GM12875 (cell line): ENCODE data around the gene TMEM119.
"Not testable (repeated sequence)": the region's sequence is repeated elsewhere in the genome, so short reads cannot be mapped to it uniquely, and the experiment has no call there.

ENCODE experiments used
- H3K4me3 ChIP-seq: one replicate; pipeline ENCODE4 v1.5.1; 2011; ENCODE audit warnings: low read depth, low read length, control low read depth
- TF ChIP-seq, protein P1 (sequence below): IDR thresholded peaks from 2 replicates; pipeline ENCODE4 v1.5.1; 2011; ENCODE audit warnings: low read depth, mild to moderate bottlenecking, control low read depth, inconsistent platforms, low read length, moderate library complexity, borderline replicate concordance; ENCODE audit not compliant: insufficient read depth

The TMEM119 gene

DNA sequence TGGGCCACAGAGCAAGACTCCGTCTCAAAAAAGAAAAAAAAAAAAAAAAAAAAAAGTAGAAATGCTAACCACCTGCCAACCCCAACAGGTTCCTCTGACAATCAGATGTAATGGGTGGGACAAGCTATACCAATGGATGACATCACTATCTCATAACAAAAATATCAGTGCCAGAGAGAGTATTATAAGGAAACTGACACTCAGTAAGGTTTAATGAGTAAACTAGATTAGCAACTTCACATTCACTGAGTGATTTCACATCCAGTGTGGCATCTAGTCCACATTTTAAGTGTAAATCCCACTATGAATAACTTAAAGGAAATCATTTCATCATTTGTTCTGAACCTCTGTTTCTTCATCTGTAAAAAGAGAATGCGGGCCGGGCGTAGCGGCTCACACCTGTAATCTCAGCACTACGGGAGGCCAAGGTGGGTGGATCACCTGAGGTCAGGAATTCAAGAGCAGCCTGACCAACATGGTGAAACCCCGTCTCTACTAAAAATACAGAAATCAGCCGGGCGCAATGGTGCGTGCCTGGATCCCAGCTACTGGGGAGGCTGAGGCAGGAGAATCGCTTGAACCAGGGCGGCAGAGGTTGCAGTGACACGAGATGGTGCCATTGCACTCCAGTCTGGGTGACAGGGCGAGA lies 38.8 kb downstream of the TMEM119 start:
- no peak overlapping the region for H3K4me3 ChIP-seq
- TF ChIP-seq, protein P1, sequence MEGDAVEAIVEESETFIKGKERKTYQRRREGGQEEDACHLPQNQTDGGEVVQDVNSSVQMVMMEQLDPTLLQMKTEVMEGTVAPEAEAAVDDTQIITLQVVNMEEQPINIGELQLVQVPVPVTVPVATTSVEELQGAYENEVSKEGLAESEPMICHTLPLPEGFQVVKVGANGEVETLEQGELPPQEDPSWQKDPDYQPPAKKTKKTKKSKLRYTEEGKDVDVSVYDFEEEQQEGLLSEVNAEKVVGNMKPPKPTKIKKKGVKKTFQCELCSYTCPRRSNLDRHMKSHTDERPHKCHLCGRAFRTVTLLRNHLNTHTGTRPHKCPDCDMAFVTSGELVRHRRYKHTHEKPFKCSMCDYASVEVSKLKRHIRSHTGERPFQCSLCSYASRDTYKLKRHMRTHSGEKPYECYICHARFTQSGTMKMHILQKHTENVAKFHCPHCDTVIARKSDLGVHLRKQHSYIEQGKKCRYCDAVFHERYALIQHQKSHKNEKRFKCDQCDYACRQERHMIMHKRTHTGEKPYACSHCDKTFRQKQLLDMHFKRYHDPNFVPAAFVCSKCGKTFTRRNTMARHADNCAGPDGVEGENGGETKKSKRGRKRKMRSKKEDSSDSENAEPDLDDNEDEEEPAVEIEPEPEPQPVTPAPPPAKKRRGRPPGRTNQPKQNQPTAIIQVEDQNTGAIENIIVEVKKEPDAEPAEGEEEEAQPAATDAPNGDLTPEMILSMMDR: no peak

DNA sequence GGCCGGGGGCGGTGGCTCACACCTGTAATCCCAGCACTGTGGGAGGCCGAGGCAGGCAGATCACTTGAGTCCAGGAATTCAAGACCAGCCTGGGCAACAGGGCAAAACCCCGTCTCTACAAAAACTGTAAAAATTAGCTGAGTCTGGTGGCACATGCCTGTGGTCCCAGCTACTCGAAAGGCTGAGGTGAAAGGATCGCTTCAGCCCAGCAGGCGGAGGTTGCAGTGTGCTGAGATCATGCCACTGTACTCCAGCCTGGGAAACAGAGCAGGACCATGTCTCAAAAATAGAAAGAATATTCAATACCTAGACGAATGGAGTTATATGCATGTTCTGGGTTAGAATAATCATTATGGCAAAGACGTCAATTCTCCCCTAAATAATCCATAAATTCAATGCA lies 42.5 kb downstream of the TMEM119 start:
- not testable (repeated sequence) for H3K4me3 ChIP-seq

DNA sequence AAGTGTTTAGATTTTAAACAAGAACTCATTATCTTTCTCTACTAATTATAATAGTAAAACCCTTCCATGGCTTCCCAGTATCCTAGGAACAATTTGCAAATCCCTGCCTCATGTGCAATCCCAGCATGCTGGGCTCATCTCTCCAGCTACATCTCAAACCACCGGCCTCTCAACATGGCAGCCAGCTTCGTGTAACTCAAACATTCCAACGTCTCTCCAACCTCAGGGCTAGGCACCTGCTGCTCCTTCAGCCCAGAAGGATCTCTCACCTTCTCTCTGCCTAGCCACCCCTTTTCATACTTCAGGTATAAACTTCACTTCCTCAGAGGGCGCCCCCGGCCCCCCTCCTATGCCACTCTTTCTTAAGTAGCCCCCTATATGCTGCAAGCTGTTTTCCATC lies 44.1 kb downstream of the TMEM119 start:
- H3K4me3 ChIP-seq: no peak overlapping the region
- TF ChIP-seq, protein P1: no peak

DNA sequence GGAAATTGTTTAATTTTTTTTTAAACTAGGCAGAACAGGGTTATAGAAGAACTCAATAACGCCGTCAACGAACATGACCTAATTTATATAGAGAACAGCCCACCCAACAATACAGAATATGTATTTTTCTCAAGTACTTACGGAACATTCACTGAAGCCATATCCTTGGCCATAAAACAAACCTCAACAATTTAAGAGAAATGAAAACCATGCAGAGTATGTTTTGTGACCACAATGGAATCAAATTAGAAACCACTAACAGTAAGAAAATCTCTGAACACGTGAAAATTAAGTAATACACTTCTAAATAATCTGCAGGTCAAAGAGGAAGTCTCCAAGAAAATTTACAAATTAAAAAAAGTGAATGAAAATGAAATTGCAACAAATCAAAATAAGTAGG lies 46.3 kb downstream of the TMEM119 start:
- TF ChIP-seq, protein P1: no peak
- H3K4me3 ChIP-seq: no peak overlapping the region

DNA sequence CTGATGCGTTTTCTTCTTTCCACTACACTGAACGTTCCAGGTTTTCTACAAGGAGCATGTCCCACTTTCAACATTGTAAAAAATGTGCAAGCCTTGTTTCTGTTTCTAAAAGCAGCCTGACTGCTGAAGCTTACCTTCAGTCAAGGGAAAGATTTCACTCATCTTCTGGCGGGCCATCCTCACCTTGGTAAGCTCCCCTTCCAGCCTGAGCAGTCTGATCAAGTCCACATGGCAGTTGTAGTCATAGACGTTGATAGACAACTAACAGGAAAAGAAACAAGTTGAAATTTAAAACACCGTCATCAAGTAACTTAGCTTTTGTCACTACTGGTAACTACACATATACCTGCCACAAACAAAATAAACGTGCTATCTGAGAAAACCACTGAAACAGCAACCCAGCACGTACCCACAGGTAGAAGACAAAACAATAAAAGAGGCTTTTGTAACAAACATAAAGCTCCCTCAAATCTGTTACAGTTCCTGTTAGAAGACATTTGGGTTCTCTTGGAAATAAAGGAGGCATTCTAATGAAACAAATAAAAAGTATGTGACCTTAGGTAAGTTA lies 48.8 kb downstream of the TMEM119 start:
- H3K4me3 ChIP-seq: no peak overlapping the region
- TF ChIP-seq, protein P1: no peak

DNA sequence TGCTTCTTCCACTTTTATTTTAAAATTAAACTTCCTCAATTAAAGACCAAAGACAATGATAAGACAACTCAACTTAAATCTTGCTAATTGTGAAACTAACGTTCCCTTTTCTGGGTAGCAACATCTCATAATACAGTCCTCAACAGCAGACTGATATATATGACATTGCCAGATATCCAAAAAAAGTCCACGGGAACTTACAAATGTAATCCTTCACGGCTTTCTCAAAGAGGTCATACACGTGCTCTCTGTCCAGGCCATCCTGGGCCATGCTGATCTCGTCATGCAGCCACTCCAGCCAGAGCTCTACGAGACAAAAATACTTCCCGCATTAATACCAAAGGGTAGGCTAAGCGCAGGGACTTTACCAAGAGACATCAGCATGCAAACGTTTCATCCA lies 50.2 kb downstream of the TMEM119 start:
- no peak overlapping the region for H3K4me3 ChIP-seq
- TF ChIP-seq, protein P1: no peak

DNA sequence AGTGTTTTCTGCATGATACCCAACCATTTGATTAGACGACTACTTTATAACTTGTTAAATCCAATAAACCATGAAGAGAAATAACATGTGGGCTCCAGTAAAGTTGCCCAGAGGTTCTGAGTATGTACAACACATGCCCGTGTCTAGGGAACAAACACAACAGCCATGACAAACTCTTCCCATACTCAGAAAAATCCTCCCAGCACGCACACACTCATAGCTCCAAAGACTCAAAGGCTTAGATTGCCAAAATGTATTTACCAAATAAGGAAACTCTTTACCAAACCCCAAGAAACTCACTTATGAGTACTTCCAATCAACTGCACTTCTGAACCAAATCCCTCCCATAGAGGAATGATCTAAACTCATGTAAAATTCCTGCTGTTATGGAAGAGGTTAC lies 54.2 kb downstream of the TMEM119 start:
- TF ChIP-seq, protein P1: no peak
- no peak overlapping the region for H3K4me3 ChIP-seq
